Ishikawa (cell line): ENCODE data around the gene MAST4.

Experiments
- CEBPB ChIP-seq: IDR thresholded peaks from 2 replicates; pipeline ENCODE4 v1.6.1; 2012
- REST ChIP-seq: IDR thresholded peaks from 2 replicates; pipeline ENCODE4 v1.6.1; 2012; ENCODE audit warnings: low read depth, mild to moderate bottlenecking
- USF1 ChIP-seq: IDR thresholded peaks from 2 replicates; pipeline ENCODE4 v1.6.1; 2012

GRCh38 chr5:66617226-66617861 lies 21.2 kb downstream of the MAST4 start:
- TF ChIP-seq CEBPB (no peak), REST (no peak), USF1 (no peak)
